GM21515 (cell line): ENCODE measurements around the gene MRTO4.

Experiments used
- ATAC-seq: cut with Tn5 transposase; IDR thresholded peaks from one replicate; pipeline ENCODE4 v1.9.1; 2021; ENCODE audit not compliant: unreplicated experiment

MRTO4 gene

GRCh38 chr1:19308509-19308907, 56.9 kb downstream of the MRTO4 start:
- no peak for ATAC-seq

DNA sequence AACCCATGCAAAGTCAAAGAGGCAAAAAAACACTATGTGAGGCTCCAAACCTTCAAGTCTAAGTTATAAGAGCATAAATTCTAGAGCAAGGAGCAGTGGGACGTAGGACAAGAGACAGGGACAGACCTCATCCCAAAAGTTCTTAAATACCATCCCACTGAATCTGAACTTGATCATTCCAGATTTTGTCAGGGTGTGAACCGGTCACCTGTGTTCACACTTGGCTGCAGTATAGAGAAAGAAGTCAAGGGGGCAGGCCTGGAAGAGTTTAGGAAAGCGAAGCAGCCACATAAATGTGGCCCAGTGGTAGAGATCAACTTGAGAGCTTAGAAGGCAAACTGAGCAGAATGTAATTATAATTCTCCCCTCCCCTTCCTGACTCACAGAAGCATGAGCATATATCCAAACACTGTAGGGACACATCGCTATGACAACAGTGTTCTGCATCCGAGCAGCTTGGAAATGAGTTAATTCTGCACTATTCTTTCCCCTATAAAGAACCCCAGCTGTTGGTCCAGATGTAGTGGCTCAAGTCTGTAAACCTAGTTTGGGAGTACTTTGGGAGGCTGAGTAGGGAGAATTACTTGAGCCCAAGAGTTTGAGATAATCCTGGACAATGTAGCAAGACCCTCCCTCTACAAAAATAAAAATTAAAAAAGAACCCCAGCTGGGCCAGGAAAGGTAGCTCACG, 57.7 kb downstream of the MRTO4 start:
- ATAC-seq, result no peak
